ENCODE data around the gene PHF3.

DNA sequence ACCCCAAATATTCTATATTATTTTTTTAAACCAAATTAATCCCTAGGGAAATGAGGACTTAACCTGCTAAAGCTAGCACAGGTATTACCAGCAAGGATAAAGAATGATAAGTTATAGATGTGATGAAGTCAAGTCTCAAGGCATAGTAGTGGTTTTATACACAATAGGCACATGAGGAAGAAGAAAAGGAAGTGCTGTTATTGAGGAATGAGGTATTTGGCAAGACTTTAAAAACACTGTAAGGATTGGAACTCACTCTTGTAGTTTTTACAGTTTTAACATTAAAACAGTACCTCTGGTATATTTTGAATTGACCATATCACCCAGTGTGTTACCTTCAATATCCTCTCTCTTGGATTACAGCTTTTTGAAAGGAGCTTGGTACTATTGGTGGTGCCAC, 54.6 kb downstream of the PHF3 start:
- TF ChIP-seq, protein P1, sequence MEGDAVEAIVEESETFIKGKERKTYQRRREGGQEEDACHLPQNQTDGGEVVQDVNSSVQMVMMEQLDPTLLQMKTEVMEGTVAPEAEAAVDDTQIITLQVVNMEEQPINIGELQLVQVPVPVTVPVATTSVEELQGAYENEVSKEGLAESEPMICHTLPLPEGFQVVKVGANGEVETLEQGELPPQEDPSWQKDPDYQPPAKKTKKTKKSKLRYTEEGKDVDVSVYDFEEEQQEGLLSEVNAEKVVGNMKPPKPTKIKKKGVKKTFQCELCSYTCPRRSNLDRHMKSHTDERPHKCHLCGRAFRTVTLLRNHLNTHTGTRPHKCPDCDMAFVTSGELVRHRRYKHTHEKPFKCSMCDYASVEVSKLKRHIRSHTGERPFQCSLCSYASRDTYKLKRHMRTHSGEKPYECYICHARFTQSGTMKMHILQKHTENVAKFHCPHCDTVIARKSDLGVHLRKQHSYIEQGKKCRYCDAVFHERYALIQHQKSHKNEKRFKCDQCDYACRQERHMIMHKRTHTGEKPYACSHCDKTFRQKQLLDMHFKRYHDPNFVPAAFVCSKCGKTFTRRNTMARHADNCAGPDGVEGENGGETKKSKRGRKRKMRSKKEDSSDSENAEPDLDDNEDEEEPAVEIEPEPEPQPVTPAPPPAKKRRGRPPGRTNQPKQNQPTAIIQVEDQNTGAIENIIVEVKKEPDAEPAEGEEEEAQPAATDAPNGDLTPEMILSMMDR (IDR thresholded peaks at IDR 0.05; ENCODE audit: low read length) = no peak
- TF ChIP-seq EZH2 (IDR thresholded peaks at IDR 0.05; ENCODE audit: borderline replicate concordance, low read length) = no peak
